ENCODE results near the gene CTDNEP1.

Gene CTDNEP1

DNA sequence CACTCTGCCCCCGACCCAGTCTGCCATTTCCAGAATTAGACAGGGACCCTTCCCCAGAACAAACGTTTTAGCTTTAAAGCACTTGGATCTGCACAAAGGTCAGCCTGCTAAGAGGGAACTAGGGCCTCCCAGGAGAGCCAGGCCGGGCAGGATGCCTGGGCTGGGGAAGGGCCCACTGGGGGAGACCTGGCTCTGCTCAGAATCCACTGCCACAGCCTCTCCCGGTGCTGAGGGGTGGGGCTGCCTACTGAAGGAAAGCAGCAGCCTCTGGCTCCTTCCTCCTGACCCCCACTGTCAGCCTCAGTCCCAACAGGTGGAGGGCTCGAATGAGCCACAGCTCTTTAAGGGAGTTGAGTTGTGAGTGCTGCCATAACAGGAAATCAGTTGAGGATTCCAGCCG, 41.2 kb upstream of the CTDNEP1 start:
- DNase-seq (ENCODE audit: low spot score), result no peak
- Histone ChIP-seq H3K27ac (no peak overlapping the region), H3K4me3 (no peak overlapping the region)
- TF ChIP-seq, protein P1, sequence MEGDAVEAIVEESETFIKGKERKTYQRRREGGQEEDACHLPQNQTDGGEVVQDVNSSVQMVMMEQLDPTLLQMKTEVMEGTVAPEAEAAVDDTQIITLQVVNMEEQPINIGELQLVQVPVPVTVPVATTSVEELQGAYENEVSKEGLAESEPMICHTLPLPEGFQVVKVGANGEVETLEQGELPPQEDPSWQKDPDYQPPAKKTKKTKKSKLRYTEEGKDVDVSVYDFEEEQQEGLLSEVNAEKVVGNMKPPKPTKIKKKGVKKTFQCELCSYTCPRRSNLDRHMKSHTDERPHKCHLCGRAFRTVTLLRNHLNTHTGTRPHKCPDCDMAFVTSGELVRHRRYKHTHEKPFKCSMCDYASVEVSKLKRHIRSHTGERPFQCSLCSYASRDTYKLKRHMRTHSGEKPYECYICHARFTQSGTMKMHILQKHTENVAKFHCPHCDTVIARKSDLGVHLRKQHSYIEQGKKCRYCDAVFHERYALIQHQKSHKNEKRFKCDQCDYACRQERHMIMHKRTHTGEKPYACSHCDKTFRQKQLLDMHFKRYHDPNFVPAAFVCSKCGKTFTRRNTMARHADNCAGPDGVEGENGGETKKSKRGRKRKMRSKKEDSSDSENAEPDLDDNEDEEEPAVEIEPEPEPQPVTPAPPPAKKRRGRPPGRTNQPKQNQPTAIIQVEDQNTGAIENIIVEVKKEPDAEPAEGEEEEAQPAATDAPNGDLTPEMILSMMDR (IDR thresholded peaks at IDR 0.05), result no peak

DNA sequence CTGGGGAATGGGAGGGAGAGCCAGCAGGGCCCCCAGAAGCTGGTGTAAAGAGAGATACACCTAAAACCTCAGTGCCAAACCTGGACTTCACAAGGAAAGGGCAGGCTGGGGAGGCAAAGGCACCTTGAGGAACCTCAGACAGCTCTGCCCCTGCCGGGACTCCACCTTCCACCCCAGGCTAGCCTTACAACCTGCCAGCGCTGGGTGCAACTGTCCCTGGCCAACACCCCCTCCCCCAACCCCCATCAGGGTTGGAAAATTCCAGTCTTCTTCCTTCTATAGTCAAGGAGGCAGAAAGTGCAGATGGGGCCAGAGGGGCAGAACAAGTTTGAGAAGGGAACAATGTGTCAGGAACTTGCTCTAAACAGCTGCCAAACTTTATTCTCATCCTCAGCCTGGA, 40.7 kb upstream of the CTDNEP1 start:
- Histone ChIP-seq H3K4me3 (no peak overlapping the region), H3K27ac (no peak overlapping the region)
- no peak for DNase-seq (ENCODE audit: low spot score)
- TF ChIP-seq, protein P1 (IDR thresholded peaks at IDR 0.05), result no peak

DNA sequence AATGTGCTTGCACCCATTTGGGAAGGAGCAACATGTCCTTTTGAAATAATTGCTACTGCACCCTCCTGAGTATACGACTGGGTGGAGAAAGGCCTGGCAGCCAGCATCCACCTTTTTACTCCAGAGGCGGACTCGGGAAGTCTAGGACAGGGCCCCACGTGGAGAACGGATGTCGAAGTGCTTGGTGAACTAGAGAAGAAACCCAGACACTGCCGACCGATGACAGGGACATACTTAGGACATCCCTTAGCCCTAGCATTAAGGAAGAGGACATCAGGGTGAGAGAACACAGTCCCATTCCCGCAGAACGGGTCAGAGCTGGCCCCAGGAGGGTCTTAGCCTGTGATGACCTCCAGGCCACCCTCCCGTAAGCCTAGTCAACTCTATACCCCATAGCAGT, 39.2 kb upstream of the CTDNEP1 start:
- DNase-seq (ENCODE audit: low spot score), result no peak
- TF ChIP-seq, protein P1 (IDR thresholded peaks at IDR 0.05), result no peak
- Histone ChIP-seq H3K27ac (no peak overlapping the region), H3K4me3 (no peak overlapping the region)

DNA sequence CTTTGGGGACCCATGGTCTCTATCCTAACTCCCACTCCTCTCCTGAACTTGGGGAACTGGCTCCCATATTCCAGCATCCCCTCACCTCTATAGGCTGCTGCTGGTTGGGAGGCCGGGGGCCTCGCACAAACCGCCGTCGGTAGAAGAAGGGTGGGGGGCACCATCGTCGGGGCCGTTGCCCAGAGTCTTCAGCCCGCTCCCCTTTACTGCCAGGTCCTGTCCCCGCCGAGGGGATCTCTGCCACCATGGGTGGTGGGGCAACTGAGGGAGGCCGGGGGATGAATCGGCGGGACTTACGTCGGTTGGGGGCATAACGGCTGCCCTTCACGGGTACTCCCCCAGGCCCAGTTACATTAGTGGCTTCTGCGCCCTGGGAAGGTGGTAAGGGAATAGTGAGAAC, 38.6 kb upstream of the CTDNEP1 start:
- Histone ChIP-seq H3K4me3 (no peak overlapping the region), H3K27ac (no peak overlapping the region)
- DNase-seq (ENCODE audit: low spot score), result no peak
- TF ChIP-seq, protein P1 (IDR thresholded peaks at IDR 0.05), result no peak

DNA sequence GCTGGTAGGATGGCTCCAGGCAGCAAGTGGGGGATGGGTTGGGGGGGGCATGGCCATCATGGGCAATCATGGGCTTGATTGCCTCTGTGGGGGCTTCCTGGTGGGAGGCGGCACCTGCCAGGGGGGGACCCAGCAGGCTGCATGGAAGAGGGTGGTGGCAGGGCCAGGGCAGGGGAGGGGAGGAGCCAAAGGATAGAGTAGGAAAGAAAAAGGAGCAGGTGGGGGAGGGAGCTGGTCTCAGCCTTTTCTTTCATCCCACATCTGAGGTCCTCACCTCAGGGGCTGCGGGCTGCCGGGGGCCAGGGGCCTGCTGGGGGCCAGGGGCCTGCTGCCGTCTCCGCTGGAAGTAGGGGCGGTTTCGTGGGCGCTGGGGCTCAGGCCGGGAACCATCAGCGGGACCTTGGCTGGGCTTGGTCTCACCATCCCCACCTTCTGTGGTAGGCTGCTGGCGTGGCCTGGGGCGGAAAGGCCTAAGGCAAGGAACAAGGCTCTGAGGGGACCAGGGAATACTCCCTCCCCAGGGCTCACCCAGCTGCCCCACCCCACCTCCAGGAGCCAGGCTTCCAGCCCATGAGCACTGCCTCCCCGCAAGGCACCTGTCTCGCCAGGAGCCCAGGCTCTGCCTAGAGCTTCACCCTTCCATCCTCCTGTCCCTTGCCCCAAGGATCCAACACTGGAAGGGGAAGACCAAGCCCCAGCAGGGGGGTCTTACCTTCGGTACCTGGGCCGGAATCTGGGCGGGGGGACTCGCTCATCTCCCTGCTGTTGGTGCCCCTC, 37.9 kb upstream of the CTDNEP1 start:
- TF ChIP-seq, protein P1 (IDR thresholded peaks at IDR 0.05), result no peak
- Histone ChIP-seq H3K27ac (no peak overlapping the region), H3K4me3 (no peak overlapping the region)
- no peak for DNase-seq (ENCODE audit: low spot score)

DNA sequence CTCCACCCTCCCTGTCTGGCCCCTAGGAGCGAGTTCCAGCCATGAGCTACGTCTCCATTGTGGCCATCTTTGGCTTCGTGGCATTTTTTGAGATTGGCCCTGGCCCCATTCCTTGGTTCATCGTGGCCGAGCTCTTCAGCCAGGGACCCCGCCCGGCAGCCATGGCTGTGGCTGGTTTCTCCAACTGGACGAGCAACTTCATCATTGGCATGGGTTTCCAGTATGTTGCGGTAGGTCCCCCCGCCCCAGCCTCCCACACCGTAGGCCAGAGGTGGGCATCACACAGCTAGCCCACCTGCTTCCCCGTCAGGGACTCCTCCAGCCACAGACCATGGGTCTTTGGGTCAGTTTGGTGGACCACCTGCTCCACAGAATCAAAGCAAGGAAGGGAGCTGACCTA, 34.1 kb upstream of the CTDNEP1 start:
- TF ChIP-seq, protein P1 (IDR thresholded peaks at IDR 0.05), result no peak
- no peak for DNase-seq (ENCODE audit: low spot score)
- Histone ChIP-seq H3K27ac (no peak overlapping the region), H3K4me3 (no peak overlapping the region)

DNA sequence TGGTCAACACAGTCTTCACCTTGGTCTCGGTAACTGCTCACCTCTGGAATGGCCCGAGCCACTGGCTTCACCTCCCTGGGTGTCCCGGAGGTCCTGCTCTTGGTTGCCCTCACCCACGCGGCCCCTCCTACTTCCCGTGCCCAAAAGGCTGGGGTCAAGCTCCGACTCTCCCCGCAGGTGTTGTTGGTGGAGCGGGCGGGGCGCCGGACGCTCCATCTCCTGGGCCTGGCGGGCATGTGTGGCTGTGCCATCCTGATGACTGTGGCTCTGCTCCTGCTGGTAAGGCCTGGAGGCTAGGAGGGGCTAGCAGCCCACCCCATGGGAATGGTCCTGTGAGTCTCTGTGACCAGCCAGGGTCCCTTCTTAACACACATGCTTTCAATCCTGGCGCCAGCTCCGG, 33.4 kb upstream of the CTDNEP1 start:
- DNase-seq (ENCODE audit: low spot score), result no peak
- Histone ChIP-seq H3K4me3 (no peak overlapping the region), H3K27ac (no peak overlapping the region)
- TF ChIP-seq, protein P1 (IDR thresholded peaks at IDR 0.05), result no peak

Data from coronary artery (tissue), 2 donors.